Measurements from ENCODE around the gene ZNF276. TPM values are rescaled to one million over a fixed set of nuclear protein-coding genes. Genes with fewer than 3 reads are reported as not detected.
A peak's percentile ranks its signal among the peaks of the same experiment; 100 is the strongest.

Gene ZNF276
- total RNA-seq, 2 donors from 2014 or later, result 103 to 104 TPM

DNA sequence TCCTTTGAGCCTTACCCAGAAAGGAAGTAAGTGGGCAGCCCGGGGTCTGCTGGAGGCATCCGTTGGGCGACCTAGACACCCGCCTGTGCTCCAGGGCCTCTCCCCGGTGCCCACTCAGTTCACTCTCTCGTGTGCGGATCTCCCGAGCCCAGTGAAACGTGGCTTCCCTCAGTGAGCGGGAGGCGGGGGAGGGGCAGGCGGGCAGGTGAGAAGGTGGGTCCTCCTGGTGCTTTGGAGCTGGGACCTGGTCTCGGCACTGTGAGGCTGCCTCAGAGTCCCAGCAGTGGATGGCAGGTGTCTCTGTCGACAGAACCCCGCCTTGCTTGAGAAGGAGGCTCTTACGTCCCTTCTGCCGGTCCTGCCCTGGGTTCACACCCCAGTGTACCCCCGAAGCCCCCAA, 8.0 kb downstream of the ZNF276 start:
- DNase-seq (no peak), ATAC-seq (no peak)
- no peak overlapping the region for H3K4me3 Mint-ChIP-seq
- peaks cover 23% of the 10 kb centered on the region for H3K4me1 Mint-ChIP-seq
- H3K27me3 Mint-ChIP-seq, result no peaks in the 10 kb centered on the region
- no peaks in the 10 kb centered on the region for H3K9me3 ChIP-seq (ENCODE audit: control insufficient read depth, low read length, poor library complexity, severe bottlenecking)
- peak overlapping the region; percentile 56 for H3K27ac Mint-ChIP-seq
- peaks cover 3% of the 10 kb centered on the region for H3K36me3 Mint-ChIP-seq (ENCODE audit: low read depth)

DNA sequence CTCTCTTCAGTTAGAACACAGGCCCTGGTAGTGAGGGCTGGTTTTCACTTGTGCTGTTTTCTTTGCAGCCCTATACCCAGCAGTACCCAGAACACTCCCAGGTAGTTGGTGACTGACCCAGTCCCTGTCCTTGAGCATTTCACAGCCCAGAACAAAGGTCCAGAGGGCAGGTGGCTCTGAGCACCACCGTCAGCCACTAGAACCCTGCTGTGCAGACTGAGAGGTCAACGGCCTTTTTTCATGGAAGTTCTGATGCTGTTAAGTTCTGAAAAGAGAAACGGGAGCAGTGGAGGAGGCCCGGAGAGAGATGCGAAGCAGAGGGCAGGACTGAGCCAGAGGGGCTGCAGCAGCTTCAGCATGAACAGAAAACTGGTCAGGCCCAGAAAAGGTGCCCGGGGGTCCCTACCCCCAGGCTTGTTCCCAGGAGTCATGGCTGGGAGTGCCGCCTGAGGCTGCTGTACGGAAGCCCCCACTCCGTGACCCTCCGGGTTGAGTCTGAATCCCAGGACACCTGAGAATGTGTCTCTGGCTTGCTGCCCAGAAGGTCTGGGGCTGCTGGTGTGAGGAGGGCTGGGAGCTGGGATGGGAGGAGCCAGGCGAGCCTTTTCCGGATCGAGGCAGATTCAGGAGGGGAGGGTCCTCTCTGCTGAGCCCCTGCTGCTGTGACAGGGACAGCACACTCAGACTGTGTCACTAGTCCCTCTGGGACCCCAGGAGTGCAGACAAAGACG, 8.7 kb downstream of the ZNF276 start:
- no peak for DNase-seq
- Mint-ChIP-seq H3K27ac (no peak overlapping the region), H3K27me3 (no peaks in the 10 kb centered on the region), H3K4me3 (no peak overlapping the region), H3K4me1 (peaks cover 23% of the 10 kb centered on the region), H3K36me3 (ENCODE audit: low read depth) (peaks cover 3% of the 10 kb centered on the region)
- no peak for ATAC-seq
- no peaks in the 10 kb centered on the region for H3K9me3 ChIP-seq (ENCODE audit: control insufficient read depth, low read length, poor library complexity, severe bottlenecking)

DNA sequence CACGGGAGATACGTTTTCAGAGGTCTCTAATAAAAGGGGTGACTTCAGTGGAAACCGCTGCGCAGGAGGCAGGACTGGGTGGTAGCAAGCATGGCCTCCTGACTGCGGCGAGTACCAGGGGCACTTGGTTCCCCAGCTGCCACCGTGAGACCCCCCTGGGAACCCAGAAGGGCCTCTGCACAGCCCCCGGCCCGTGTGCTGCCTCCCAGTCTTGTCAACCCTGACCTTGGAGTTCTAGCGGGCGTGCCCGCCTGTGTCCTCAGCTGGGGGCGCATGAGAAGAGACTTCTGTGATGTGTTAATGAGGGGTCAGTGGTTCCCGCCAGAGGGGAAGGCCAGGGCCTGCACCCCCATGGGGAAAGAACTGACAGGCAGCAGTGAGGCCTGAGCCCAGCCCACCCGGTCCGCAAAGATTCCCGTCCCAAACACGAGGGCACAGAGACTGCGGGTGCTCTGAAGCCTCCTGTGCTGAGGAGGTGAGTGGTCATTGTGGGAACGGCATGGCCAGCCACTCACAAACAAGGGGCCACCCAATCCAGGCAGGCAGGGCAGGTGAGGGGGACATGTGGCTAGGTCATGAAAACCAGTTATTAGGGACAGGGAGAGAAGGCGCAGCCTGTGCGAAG, 9.4 kb downstream of the ZNF276 start:
- H3K9me3 ChIP-seq (ENCODE audit: control insufficient read depth, low read length, poor library complexity, severe bottlenecking), result no peaks in the 10 kb centered on the region
- Mint-ChIP-seq H3K4me1 (peaks cover 23% of the 10 kb centered on the region), H3K4me3 (no peak overlapping the region), H3K36me3 (ENCODE audit: low read depth) (peaks cover 3% of the 10 kb centered on the region), H3K27me3 (no peaks in the 10 kb centered on the region), H3K27ac (peak overlapping the region; percentile 80)
- ATAC-seq (no peak), DNase-seq (no peak)

DNA sequence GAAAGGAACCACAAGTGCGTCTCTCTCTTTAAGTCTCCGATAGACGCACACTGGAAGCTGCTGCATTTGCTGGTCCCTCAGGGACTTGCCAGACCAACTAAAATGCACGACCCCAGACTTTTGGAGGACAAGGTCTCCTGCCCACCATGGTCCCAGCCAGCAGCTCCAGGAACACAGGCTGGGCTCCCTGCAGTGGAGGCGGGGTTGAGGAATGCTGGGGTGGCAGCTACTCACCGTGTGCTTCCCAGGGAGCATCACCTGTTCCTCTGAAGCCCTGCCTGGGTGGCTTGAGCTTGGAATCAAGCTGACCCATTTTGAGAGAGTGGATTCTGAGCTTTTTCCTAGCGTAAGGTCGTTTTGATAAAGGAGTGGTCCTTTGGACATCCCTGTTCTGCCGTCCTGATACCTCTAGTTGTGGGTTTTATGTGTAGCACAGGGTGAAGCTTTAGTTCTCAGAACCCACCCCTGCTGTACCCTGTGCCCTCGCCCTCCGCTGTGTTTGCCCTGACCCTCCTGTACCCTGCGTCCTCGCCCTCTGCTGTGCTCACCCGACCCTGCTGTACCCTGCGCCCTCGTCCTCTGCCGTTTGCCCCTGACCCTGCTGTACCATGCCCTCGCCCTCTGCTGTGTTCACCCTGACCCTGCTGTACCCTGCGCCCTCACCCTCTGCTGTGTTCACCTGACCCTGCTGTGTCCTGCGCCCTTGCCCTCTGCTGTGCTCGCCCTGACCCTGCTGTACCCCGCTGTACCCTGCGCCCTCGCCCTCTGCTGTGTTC, 11.0 kb downstream of the ZNF276 start:
- no peak for DNase-seq
- no peaks in the 10 kb centered on the region for H3K9me3 ChIP-seq (ENCODE audit: control insufficient read depth, low read length, poor library complexity, severe bottlenecking)
- no peak overlapping the region for H3K4me3 Mint-ChIP-seq
- H3K4me1 Mint-ChIP-seq, result peaks cover 23% of the 10 kb centered on the region
- ATAC-seq, result no peak
- H3K27me3 Mint-ChIP-seq, result no peaks in the 10 kb centered on the region
- H3K27ac Mint-ChIP-seq, result peak overlapping the region; percentile 80
- H3K36me3 Mint-ChIP-seq (ENCODE audit: low read depth), result peaks cover 3% of the 10 kb centered on the region

DNA sequence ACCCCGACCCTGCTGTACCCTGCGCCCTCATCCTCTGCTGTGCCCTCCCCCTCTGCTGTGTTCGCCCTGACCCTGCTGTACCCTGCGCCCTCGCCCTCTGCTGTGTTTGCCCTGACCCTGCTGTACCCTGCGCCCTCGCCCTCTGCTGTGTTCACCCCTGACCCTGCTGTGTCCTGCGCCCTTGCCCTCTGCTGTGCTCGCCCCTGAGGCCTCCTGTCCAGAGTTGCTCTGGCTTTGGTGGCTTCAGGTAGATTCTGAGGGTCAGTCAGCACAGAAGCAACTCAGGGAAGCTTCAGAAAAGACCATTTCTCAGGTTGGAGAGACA, 11.5 kb downstream of the ZNF276 start:
- H3K36me3 Mint-ChIP-seq (ENCODE audit: low read depth), result peaks cover 3% of the 10 kb centered on the region
- H3K27ac Mint-ChIP-seq, result no peak overlapping the region
- ATAC-seq (no peak), DNase-seq (no peak)
- no peaks in the 10 kb centered on the region for H3K9me3 ChIP-seq (ENCODE audit: control insufficient read depth, low read length, poor library complexity, severe bottlenecking)
- H3K4me3 Mint-ChIP-seq, result no peak overlapping the region
- H3K27me3 Mint-ChIP-seq, result no peaks in the 10 kb centered on the region
- H3K4me1 Mint-ChIP-seq, result peaks cover 28% of the 10 kb centered on the region

DNA sequence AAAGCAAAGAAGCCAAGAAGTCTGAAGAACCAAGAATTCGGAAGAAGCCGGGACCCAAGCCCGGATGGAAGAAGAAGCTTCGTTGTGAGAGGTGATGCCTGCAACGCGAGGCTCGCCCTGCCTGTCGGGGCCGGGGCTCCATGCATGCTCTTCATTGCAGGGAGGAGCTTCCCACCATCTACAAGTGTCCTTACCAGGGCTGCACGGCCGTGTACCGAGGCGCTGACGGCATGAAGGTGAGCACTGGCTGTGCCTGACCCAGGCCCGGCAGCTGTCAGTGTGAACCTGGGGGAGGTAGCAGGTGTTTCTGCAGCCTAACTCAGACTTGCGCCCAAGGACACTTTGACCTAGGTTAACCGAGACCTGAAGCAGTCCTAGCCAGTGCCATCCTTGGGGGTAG, 12.0 kb downstream of the ZNF276 start:
- Mint-ChIP-seq H3K4me3 (no peak overlapping the region), H3K36me3 (ENCODE audit: low read depth) (peaks cover 3% of the 10 kb centered on the region), H3K27ac (no peak overlapping the region), H3K4me1 (peaks cover 28% of the 10 kb centered on the region), H3K27me3 (no peaks in the 10 kb centered on the region)
- H3K9me3 ChIP-seq (ENCODE audit: control insufficient read depth, low read length, poor library complexity, severe bottlenecking), result no peaks in the 10 kb centered on the region
- DNase-seq (no peak), ATAC-seq (no peak)

DNA sequence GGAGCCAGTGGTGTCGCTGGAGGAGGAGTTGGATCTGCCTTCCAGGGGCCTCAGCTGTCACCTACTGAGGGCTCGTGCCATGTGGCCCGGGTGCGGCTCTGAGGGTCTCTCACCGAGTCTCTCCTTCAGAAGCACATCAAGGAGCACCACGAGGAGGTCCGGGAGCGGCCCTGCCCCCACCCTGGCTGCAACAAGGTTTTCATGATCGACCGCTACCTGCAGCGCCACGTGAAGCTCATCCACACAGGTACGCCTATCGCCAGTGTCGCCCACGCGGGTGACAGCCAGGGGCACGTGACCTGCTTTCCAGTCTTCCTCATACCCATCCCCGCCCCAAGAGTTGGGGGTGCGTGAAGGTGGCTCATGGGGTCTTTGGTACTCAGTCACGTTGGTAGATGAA, 12.5 kb downstream of the ZNF276 start:
- H3K27ac Mint-ChIP-seq, result no peak overlapping the region
- no peaks in the 10 kb centered on the region for H3K27me3 Mint-ChIP-seq
- peaks cover 27% of the 10 kb centered on the region for H3K4me1 Mint-ChIP-seq
- H3K4me3 Mint-ChIP-seq, result no peak overlapping the region
- no peak for ATAC-seq
- H3K36me3 Mint-ChIP-seq (ENCODE audit: low read depth), result peaks cover 3% of the 10 kb centered on the region
- no peak for DNase-seq
- H3K9me3 ChIP-seq (ENCODE audit: control insufficient read depth, low read length, poor library complexity, severe bottlenecking), result no peaks in the 10 kb centered on the region

DNA sequence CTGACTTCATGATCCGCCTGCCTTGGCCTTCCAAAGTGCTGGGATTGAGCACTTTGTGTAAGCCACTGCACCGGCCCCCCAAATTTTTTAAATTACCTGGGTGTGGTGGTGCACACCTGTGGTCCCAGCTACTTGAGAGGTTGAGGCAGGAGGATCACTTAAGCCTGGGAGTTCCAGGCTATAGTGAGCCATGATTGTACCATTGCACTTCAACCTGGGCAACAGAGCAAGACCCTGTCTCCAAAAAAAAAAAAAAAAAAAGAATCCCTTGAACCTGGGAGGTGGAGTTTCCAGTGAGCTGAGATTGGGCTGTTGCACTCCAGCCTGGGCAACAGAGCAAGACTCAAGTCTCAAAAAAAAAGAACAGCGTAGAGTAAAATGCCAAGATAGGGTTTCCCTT, 15.2 kb downstream of the ZNF276 start:
- peak overlapping the region; percentile 66 for H3K27ac Mint-ChIP-seq
- ATAC-seq, result no peak
- H3K4me1 Mint-ChIP-seq, result peaks cover 26% of the 10 kb centered on the region
- DNase-seq, result no peak
- no peaks in the 10 kb centered on the region for H3K9me3 ChIP-seq (ENCODE audit: control insufficient read depth, low read length, poor library complexity, severe bottlenecking)
- H3K4me3 Mint-ChIP-seq, result peak overlapping the region; percentile 43
- no peaks in the 10 kb centered on the region for H3K27me3 Mint-ChIP-seq
- H3K36me3 Mint-ChIP-seq (ENCODE audit: low read depth), result peaks cover 3% of the 10 kb centered on the region

DNA sequence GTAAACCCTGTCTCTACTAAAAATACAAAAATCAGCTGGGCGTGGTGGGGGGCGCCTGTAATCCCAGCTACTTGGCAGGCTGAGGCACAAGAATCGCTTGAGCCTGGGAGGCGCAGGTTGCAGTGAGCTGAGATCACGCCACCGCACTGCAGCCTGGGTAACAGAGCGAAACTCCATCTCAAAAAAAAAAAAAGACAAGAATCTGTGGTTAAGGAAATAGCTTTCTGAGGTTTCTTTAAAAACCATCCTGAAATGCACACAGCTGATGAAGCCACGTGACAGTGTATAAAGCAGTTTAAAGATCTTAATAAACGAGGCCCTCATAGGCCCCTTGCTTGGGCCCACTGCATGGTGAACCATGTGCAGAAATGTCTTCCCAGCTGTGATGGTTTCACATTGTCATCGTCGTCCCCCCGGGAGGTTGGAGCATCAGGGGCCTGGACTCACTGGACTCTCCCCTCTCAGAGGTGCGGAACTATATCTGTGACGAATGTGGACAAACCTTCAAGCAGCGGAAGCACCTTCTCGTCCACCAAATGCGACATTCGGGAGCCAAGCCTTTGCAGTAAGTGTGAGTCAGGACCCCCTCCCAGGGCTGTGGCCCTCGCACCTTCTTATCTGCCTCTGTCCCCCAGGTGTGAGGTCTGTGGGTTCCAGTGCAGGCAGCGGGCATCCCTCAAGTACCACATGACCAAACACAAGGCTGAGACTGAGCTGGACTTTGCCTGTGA, 16.2 kb downstream of the ZNF276 start:
- Mint-ChIP-seq H3K27me3 (no peaks in the 10 kb centered on the region), H3K4me3 (peak overlapping the region; percentile 68)

DNA sequence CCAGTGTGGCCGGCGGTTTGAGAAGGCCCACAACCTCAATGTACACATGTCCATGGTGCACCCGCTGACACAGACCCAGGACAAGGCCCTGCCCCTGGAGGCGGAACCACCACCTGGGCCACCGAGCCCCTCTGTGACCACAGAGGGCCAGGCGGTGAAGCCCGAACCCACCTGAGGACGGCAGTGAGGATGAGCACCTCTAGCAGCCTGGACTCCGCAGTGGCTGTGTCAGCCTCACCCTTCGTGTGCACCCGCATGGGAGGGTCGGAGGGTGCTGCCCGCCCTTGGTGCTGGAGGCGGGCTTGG, 16.7 kb downstream of the ZNF276 start:
- H3K9me3 ChIP-seq (ENCODE audit: control insufficient read depth, low read length, poor library complexity, severe bottlenecking), result no peaks in the 10 kb centered on the region
- H3K27ac Mint-ChIP-seq, result peak overlapping the region; percentile 66
- H3K27me3 Mint-ChIP-seq, result no peaks in the 10 kb centered on the region
- peak overlapping the region; percentile 68 for H3K4me3 Mint-ChIP-seq
- no peaks in the 10 kb centered on the region for H3K36me3 Mint-ChIP-seq (ENCODE audit: low read depth)
- DNase-seq (no peak), ATAC-seq (no peak)
- peaks cover 20% of the 10 kb centered on the region for H3K4me1 Mint-ChIP-seq

More for the DNA sequence above, 16.2 kb downstream of the ZNF276 start:
- DNase-seq (peak in 2 of 3 donors; percentile 25 to 51), ATAC-seq (peak; percentile 90)
- Mint-ChIP-seq H3K27ac (peak overlapping the region; percentile 66), H3K36me3 (ENCODE audit: low read depth) (no peaks in the 10 kb centered on the region), H3K4me1 (peaks cover 20% of the 10 kb centered on the region)
- no peaks in the 10 kb centered on the region for H3K9me3 ChIP-seq (ENCODE audit: control insufficient read depth, low read length, poor library complexity, severe bottlenecking)

DNA sequence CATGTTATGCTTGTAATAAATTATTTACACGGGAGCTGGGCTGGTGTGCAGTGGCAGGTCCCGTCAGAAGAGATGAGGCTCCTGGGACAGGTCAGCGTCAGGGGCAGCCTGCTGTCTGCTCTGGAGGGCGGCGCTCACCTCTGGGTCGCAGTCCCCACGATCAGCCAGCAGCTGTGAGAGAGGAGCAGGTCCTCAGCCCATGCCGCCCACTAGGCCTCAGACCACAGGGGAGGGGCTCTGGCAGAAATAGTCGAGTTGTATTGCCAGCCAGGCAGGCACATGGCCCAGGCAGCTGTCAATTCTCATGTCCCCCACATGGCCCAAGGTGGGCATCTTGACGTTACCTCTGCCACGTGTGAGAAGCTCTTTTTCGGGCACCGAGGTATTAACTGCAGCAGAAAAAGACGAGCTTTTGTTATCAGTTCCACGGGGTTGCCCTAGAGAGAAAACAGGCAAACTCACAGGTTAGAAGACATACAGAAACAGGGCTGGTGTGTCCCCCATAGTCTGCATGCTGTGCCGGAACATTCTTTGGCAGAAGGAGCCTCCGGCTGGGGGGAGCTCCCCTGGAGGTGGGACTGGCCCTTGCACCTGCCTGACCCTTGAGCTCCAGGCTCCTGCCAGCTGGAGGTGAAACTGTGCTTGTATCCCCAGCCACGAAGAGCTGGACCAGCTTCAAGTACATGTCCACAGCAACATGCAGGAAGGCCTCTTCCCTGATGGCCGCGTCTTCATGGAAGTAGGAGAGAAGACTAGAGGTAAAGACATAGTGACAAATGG, 17.4 kb downstream of the ZNF276 start:
- Mint-ChIP-seq H3K27ac (peak overlapping the region; percentile 66), H3K4me1 (peaks cover 24% of the 10 kb centered on the region), H3K36me3 (ENCODE audit: low read depth) (no peaks in the 10 kb centered on the region), H3K4me3 (no peak overlapping the region), H3K27me3 (no peaks in the 10 kb centered on the region)
- DNase-seq (no peak), ATAC-seq (no peak)
- no peaks in the 10 kb centered on the region for H3K9me3 ChIP-seq (ENCODE audit: control insufficient read depth, low read length, poor library complexity, severe bottlenecking)

DNA sequence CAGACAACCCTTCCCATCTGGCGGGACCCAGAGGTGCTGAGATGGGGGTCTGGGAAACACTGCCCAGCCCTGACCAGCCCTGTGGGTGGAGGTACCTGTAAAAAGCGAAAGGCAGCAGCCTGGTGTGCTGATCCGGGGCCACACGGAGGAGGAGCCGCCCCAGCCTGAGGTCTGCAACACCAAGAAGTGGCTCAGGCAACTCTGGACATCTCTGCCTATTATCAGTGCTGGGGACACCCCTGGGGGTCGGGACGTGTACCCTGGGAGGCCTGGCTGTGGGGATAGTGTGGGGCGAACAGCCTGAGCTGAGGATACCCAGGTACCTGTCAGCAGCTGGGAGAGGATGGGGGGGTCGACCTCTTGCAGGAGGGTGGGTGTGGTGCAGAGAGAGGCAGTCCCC, 18.0 kb downstream of the ZNF276 start:
- peaks cover 24% of the 10 kb centered on the region for H3K4me1 Mint-ChIP-seq
- DNase-seq (no peak), ATAC-seq (no peak)
- no peak overlapping the region for H3K4me3 Mint-ChIP-seq
- H3K27ac Mint-ChIP-seq, result peak overlapping the region; percentile 59
- no peaks in the 10 kb centered on the region for H3K9me3 ChIP-seq (ENCODE audit: control insufficient read depth, low read length, poor library complexity, severe bottlenecking)
- no peaks in the 10 kb centered on the region for H3K27me3 Mint-ChIP-seq
- H3K36me3 Mint-ChIP-seq (ENCODE audit: low read depth), result no peaks in the 10 kb centered on the region

All from T-helper 17 cell (primary cell).